GM23338 (cell line): ENCODE data around the gene VSIR. TPM values are rescaled to one million over a fixed set of nuclear protein-coding genes. Genes with fewer than 3 reads are reported as not detected.

ENCODE experiments used
- ATAC-seq: fragments of 200-7000 bp; cut with Tn5 transposase; 3 replicates; pipeline ENCODE4 v1.9.1; 2020
- DNase-seq: peaks from one replicate; pipeline ENCODE4 v3.0.0-alpha.2; 2015; ENCODE audit warnings: low spot score
- H2AFZ ChIP-seq: fragments of 200-600 bp; sonication (generic); 2 replicates; pipeline ENCODE4 v1.8.0; 2016; ENCODE audit warnings: antibody characterized with exemption, mild to moderate bottlenecking, moderate library complexity
- H3F3A ChIP-seq: fragments of 200-600 bp; sonication (generic); replicated peaks from 2 replicates; pipeline ENCODE4 v1.8.0; 2017; ENCODE audit warnings: antibody characterized with exemption, mixed run types, low read depth
- H3K27ac ChIP-seq: fragments of 200-600 bp; sonication (generic); 2 replicates; pipeline ENCODE4 v1.6.1; 2016; ENCODE audit warnings: low read depth
- H3K27me3 ChIP-seq: fragments of 200-600 bp; sonication (generic); 2 replicates; pipeline ENCODE4 v1.8.0; 2016; ENCODE audit warnings: mild to moderate bottlenecking, mixed run types, moderate library complexity; ENCODE audit not compliant: insufficient read depth
- H3K36me3 ChIP-seq: fragments of 200-600 bp; sonication (generic); 2 replicates; pipeline ENCODE4 v1.8.0; 2016; ENCODE audit warnings: mild to moderate bottlenecking; ENCODE audit not compliant: insufficient read depth
- H3K4me1 ChIP-seq: fragments of 200-600 bp; sonication (generic); 2 replicates; pipeline ENCODE4 v1.8.0; 2016; ENCODE audit warnings: mild to moderate bottlenecking, moderate library complexity; ENCODE audit not compliant: insufficient read depth
- H3K4me2 ChIP-seq: fragments of 200-600 bp; sonication (generic); 2 replicates; pipeline ENCODE4 v1.7.1; 2017; ENCODE audit warnings: mixed run types
- H3K4me3 ChIP-seq: fragments of 200-600 bp; sonication (generic); 2 replicates; pipeline ENCODE4 v1.6.1; 2016; ENCODE audit warnings: mixed run types
- H3K79me2 ChIP-seq: fragments of 200-600 bp; sonication (generic); replicated peaks from 2 replicates; pipeline ENCODE4 v1.8.0; 2017; ENCODE audit warnings: mild to moderate bottlenecking; ENCODE audit not compliant: insufficient read depth
- H3K9me2 ChIP-seq: fragments of 200-600 bp; sonication (generic); 2 replicates; pipeline ENCODE4 v1.8.0; 2017; ENCODE audit not compliant: insufficient read depth
- H4K20me1 ChIP-seq: fragments of 200-600 bp; sonication (generic); replicated peaks from 2 replicates; pipeline ENCODE4 v1.8.0; 2017; ENCODE audit warnings: mild to moderate bottlenecking; ENCODE audit not compliant: insufficient read depth
- H3K27ac Mint-ChIP-seq: 2 replicates; pipeline ENCODE4 v1.8.0; 2020; ENCODE audit warnings: inconsistent platforms, mild to moderate bottlenecking, moderate library complexity, mixed read lengths
- H3K27me3 Mint-ChIP-seq: 3 replicates; pipeline ENCODE4 v1.8.0; 2022; ENCODE audit warnings: low read depth, mild to moderate bottlenecking, moderate library complexity, mixed read lengths, inconsistent platforms; ENCODE audit not compliant: insufficient read depth, poor library complexity
- H3K36me3 Mint-ChIP-seq: 3 replicates; pipeline ENCODE4 v1.8.0; 2021; ENCODE audit warnings: low read depth, mild to moderate bottlenecking, inconsistent platforms, moderate library complexity, mixed read lengths
- H3K4me1 Mint-ChIP-seq: 3 replicates; pipeline ENCODE4 v1.8.0; 2020; ENCODE audit warnings: mild to moderate bottlenecking, inconsistent platforms, mixed read lengths
- H3K4me3 Mint-ChIP-seq: 3 replicates; pipeline ENCODE4 v1.8.0; 2021; ENCODE audit warnings: moderate library complexity, mild to moderate bottlenecking, inconsistent platforms, mixed read lengths
- H3K9me3 Mint-ChIP-seq: 3 replicates; pipeline ENCODE4 v1.8.0; 2020; ENCODE audit warnings: moderate library complexity, mild to moderate bottlenecking, inconsistent platforms, mixed read lengths
- EZH2phosphoT487 ChIP-seq: fragments of 200-600 bp; sonication (generic); IDR thresholded peaks from one replicate; pipeline ENCODE4 v1.8.1; 2018; ENCODE audit warnings: antibody characterized with exemption; ENCODE audit not compliant: unreplicated experiment
- JUNB ChIP-seq: IDR thresholded peaks from one replicate; pipeline ENCODE4 v1.6.1; 2016; ENCODE audit warnings: antibody characterized with exemption; ENCODE audit not compliant: unreplicated experiment
- NANOG ChIP-seq: IDR thresholded peaks from 2 replicates; pipeline ENCODE4 v1.6.1; 2016; ENCODE audit warnings: antibody characterized with exemption, borderline replicate concordance
- ZNF114 ChIP-seq: fragments of 250-450 bp; sonication (Bioruptor Pico); IDR thresholded peaks from 2 replicates; pipeline ENCODE4 v1.5.0; 2020; ENCODE audit warnings: mild to moderate bottlenecking, moderate library complexity
- ZNF331 ChIP-seq: fragments of 250-450 bp; sonication (Bioruptor Pico); IDR thresholded peaks from 2 replicates; pipeline ENCODE4 v1.5.0; 2020; ENCODE audit warnings: low read depth, mild to moderate bottlenecking, moderate library complexity
- polyA plus RNA-seq: library from polyadenylated mRNA; unstranded; fragments of >200 nt; fragmentation: Nextera tagmentation; extraction: Ambion mirVana; gene quantifications from 2 replicates; pipeline ENCODE4 v1.2.1, GENCODE V29; 2016
- total RNA-seq: library from RNA; depleted of rRNA; stranded (reverse); fragments of >200 nt; shearing (Covaris generic); gene quantifications from 2 replicates; pipeline ENCODE4 v1.2.3, GENCODE V29; 2014
- TF ChIP-seq, protein P1 (sequence below): IDR thresholded peaks from one replicate; pipeline ENCODE4 v1.6.1; 2018; ENCODE audit warnings: antibody characterized with exemption; ENCODE audit not compliant: unreplicated experiment
- TF ChIP-seq, protein P2 (sequence below): fragments of 250-450 bp; sonication (Bioruptor Pico); IDR thresholded peaks from 2 replicates; pipeline ENCODE4 v1.5.0; 2020; ENCODE audit warnings: mild to moderate bottlenecking, moderate library complexity
- TF ChIP-seq, protein P3 (sequence below), 2 experiments: fragments of 200-600 bp in 1 of 2; sonication (generic) in 1 of 2; conservative IDR thresholded peaks; 2 replicates each; pipeline versions ENCODE4 v1.5.1 to v1.6.1; 2016 to 2017; ENCODE audit warnings: antibody characterized with exemption in 2 of 2, low read depth in 2 of 2, mild to moderate bottlenecking in 2 of 2, moderate library complexity in 1 of 2

The VSIR gene
- total and polyA plus RNA-seq, 2 experiments from 2014 or later, result 0.10 to 0.74 TPM

DNA sequence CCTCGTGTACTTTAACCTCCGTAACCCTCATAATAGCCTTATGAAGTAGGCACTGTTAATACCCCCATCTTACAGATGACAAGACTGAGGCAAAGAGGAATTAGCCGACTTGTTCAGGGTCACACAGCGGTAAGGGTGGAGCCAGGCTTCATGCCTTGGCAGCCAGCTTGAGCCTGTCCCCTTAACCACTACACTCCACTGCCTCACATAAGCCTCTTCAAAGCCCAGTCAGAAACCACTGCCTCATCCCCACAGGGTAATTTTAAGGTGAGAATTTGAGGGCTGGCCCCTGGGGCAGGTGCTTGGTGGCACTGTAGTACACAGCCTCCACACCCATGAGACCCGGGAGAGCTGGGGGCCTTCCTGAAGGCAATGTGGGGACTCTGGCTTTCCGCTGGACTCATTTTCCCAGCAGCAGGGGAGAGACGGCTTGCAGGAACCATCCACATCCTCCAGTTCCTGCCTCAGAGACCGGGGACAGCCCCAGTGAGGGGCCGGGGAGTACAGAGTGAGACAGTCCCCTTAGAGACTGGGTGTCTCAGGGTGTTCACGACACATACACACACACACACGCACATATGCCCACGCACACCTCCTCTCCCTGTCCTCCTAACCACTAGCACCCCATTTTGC is 46.1 kb downstream of the VSIR start:
- H3K27ac Mint-ChIP-seq, result no peak overlapping the region

More for the DNA sequence above, 46.1 kb downstream of the VSIR start:
- Histone ChIP-seq H3F3A (no peaks in the 10 kb centered on the region), H3K4me2 (no peak overlapping the region), H4K20me1 (no peaks in the 10 kb centered on the region), H2AFZ (no peak overlapping the region), H3K27ac (no peak overlapping the region), H3K4me1 (no peaks in the 10 kb centered on the region), H3K36me3 (no peaks in the 10 kb centered on the region), H3K4me3 (no peak overlapping the region), H3K9me2 (no peaks in the 10 kb centered on the region), H3K27me3 (no peaks in the 10 kb centered on the region), H3K79me2 (no peaks in the 10 kb centered on the region)
- DNase-seq (no peak), ATAC-seq (no peak)
- Mint-ChIP-seq H3K4me3 (no peak overlapping the region), H3K4me1 (peaks cover 6% of the 10 kb centered on the region; the same call in 2 of the 3 replicates), H3K9me3 (no peaks in the 10 kb centered on the region), H3K36me3 (no peaks in the 10 kb centered on the region), H3K27me3 (peaks cover 20% of the 10 kb centered on the region)
- no peak for TF ChIP-seq NANOG
- TF ChIP-seq ZNF331 (CRISPR knock-in tag), result no peak
- no peak for TF ChIP-seq EZH2phosphoT487
- TF ChIP-seq, protein P1, sequence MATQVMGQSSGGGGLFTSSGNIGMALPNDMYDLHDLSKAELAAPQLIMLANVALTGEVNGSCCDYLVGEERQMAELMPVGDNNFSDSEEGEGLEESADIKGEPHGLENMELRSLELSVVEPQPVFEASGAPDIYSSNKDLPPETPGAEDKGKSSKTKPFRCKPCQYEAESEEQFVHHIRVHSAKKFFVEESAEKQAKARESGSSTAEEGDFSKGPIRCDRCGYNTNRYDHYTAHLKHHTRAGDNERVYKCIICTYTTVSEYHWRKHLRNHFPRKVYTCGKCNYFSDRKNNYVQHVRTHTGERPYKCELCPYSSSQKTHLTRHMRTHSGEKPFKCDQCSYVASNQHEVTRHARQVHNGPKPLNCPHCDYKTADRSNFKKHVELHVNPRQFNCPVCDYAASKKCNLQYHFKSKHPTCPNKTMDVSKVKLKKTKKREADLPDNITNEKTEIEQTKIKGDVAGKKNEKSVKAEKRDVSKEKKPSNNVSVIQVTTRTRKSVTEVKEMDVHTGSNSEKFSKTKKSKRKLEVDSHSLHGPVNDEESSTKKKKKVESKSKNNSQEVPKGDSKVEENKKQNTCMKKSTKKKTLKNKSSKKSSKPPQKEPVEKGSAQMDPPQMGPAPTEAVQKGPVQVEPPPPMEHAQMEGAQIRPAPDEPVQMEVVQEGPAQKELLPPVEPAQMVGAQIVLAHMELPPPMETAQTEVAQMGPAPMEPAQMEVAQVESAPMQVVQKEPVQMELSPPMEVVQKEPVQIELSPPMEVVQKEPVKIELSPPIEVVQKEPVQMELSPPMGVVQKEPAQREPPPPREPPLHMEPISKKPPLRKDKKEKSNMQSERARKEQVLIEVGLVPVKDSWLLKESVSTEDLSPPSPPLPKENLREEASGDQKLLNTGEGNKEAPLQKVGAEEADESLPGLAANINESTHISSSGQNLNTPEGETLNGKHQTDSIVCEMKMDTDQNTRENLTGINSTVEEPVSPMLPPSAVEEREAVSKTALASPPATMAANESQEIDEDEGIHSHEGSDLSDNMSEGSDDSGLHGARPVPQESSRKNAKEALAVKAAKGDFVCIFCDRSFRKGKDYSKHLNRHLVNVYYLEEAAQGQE, result no peak
- TF ChIP-seq, protein P2, sequence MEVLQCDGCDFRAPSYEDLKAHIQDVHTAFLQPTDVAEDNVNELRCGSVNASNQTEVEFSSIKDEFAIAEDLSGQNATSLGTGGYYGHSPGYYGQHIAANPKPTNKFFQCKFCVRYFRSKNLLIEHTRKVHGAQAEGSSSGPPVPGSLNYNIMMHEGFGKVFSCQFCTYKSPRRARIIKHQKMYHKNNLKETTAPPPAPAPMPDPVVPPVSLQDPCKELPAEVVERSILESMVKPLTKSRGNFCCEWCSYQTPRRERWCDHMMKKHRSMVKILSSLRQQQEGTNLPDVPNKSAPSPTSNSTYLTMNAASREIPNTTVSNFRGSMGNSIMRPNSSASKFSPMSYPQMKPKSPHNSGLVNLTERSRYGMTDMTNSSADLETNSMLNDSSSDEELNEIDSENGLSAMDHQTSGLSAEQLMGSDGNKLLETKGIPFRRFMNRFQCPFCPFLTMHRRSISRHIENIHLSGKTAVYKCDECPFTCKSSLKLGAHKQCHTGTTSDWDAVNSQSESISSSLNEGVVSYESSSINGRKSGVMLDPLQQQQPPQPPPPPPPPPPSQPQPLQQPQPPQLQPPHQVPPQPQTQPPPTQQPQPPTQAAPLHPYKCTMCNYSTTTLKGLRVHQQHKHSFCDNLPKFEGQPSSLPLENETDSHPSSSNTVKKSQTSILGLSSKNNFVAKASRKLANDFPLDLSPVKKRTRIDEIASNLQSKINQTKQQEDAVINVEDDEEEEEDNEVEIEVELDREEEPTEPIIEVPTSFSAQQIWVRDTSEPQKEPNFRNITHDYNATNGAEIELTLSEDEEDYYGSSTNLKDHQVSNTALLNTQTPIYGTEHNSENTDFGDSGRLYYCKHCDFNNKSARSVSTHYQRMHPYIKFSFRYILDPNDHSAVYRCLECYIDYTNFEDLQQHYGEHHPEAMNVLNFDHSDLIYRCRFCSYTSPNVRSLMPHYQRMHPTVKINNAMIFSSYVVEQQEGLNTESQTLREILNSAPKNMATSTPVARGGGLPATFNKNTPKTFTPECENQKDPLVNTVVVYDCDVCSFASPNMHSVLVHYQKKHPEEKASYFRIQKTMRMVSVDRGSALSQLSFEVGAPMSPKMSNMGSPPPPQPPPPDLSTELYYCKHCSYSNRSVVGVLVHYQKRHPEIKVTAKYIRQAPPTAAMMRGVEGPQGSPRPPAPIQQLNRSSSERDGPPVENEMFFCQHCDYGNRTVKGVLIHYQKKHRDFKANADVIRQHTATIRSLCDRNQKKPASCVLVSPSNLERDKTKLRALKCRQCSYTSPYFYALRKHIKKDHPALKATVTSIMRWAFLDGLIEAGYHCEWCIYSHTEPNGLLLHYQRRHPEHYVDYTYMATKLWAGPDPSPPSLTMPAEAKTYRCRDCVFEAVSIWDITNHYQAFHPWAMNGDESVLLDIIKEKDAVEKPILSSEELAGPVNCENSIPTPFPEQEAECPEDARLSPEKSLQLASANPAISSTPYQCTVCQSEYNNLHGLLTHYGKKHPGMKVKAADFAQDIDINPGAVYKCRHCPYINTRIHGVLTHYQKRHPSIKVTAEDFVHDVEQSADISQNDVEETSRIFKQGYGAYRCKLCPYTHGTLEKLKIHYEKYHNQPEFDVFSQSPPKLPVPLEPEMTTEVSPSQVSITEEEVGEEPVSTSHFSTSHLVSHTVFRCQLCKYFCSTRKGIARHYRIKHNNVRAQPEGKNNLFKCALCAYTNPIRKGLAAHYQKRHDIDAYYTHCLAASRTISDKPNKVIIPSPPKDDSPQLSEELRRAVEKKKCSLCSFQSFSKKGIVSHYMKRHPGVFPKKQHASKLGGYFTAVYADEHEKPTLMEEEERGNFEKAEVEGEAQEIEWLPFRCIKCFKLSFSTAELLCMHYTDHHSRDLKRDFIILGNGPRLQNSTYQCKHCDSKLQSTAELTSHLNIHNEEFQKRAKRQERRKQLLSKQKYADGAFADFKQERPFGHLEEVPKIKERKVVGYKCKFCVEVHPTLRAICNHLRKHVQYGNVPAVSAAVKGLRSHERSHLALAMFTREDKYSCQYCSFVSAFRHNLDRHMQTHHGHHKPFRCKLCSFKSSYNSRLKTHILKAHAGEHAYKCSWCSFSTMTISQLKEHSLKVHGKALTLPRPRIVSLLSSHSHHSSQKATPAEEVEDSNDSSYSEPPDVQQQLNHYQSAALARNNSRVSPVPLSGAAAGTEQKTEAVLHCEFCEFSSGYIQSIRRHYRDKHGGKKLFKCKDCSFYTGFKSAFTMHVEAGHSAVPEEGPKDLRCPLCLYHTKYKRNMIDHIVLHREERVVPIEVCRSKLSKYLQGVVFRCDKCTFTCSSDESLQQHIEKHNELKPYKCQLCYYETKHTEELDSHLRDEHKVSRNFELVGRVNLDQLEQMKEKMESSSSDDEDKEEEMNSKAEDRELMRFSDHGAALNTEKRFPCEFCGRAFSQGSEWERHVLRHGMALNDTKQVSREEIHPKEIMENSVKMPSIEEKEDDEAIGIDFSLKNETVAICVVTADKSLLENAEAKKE (CRISPR knock-in tag), result no peak
- TF ChIP-seq, protein P3, sequence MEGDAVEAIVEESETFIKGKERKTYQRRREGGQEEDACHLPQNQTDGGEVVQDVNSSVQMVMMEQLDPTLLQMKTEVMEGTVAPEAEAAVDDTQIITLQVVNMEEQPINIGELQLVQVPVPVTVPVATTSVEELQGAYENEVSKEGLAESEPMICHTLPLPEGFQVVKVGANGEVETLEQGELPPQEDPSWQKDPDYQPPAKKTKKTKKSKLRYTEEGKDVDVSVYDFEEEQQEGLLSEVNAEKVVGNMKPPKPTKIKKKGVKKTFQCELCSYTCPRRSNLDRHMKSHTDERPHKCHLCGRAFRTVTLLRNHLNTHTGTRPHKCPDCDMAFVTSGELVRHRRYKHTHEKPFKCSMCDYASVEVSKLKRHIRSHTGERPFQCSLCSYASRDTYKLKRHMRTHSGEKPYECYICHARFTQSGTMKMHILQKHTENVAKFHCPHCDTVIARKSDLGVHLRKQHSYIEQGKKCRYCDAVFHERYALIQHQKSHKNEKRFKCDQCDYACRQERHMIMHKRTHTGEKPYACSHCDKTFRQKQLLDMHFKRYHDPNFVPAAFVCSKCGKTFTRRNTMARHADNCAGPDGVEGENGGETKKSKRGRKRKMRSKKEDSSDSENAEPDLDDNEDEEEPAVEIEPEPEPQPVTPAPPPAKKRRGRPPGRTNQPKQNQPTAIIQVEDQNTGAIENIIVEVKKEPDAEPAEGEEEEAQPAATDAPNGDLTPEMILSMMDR (conservative IDR thresholded peaks at IDR 0.05; ENCODE audit: low read depth in 2 of 2), result no peak
- no peak for TF ChIP-seq JUNB
- no peak for TF ChIP-seq ZNF114 (CRISPR knock-in tag)
